Stomach (tissue), 4 donors: ENCODE measurements around the gene LRRN3.

Source experiments
- POLR2A ChIP-seq, 4 donors: fragments of 450-650 bp; IDR thresholded peaks; one replicate each; pipeline ENCODE4 v1.6.1; 2016; ENCODE audit warnings: antibody characterized with exemption in 4 of 4, control low read depth in 2 of 4, mild to moderate bottlenecking in 1 of 4, moderate library complexity in 1 of 4
- POLR2AphosphoS5 ChIP-seq, 3 donors: sonication (generic); formaldehyde crosslinking; IDR thresholded peaks; one replicate each; pipeline ENCODE4 v1.6.1; 2016; ENCODE audit warnings: antibody characterized with exemption in 3 of 3
- TF ChIP-seq, protein P1 (sequence below), 7 experiments: fragments of 450-650 bp in 4 of 7; fragments of 200-600 bp in 3 of 7; sonication (generic) in 3 of 7; IDR thresholded peaks; one replicate each; pipeline ENCODE4 v1.5.1; 2016 to 2019; ENCODE audit warnings: antibody characterized with exemption in 7 of 7, control low read depth in 2 of 7, mild to moderate bottlenecking in 1 of 7

DNA sequence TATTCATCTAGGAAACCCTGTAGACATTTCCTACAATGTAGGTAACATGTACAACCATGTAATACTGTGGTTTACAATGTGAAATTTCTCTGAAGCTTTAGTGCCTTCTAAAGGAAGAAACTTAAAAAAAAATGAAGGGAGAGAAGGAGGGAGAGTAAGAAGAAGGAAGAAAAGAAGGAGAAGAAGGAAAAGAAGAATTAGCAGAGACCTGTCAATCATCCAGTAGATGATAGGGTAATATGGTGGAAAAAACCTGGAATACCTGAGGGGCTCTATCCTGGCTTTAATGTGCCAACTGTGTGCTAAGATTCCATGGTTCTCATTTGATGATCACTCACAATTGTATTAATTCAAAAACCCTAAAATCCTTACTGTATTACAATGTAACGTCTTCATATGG lies 2.6 kb upstream of the LRRN3 start:
- TF ChIP-seq, protein P1, sequence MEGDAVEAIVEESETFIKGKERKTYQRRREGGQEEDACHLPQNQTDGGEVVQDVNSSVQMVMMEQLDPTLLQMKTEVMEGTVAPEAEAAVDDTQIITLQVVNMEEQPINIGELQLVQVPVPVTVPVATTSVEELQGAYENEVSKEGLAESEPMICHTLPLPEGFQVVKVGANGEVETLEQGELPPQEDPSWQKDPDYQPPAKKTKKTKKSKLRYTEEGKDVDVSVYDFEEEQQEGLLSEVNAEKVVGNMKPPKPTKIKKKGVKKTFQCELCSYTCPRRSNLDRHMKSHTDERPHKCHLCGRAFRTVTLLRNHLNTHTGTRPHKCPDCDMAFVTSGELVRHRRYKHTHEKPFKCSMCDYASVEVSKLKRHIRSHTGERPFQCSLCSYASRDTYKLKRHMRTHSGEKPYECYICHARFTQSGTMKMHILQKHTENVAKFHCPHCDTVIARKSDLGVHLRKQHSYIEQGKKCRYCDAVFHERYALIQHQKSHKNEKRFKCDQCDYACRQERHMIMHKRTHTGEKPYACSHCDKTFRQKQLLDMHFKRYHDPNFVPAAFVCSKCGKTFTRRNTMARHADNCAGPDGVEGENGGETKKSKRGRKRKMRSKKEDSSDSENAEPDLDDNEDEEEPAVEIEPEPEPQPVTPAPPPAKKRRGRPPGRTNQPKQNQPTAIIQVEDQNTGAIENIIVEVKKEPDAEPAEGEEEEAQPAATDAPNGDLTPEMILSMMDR (IDR thresholded peaks at IDR 0.05), result no peak
- TF ChIP-seq POLR2A (IDR thresholded peaks at IDR 0.05) (no peak), POLR2AphosphoS5 (IDR thresholded peaks at IDR 0.05) (no peak)
